Measurements from ENCODE around the gene TMEM218. TPM values are rescaled to one million over a fixed set of nuclear protein-coding genes. Genes with fewer than 3 reads are reported as not detected.

The TMEM218 gene
- total and polyA plus RNA-seq, 2 experiments from 2014 or later: 30.1 to 44.9 TPM

GRCh38 chr11:125075900-125076317 lies 35.5 kb downstream of the TMEM218 start:
- Histone ChIP-seq H3K27me3 (replicated peaks; ENCODE audit: insufficient read depth) (no peaks in the 10 kb centered on the region), H4K20me1 (ENCODE audit: insufficient read depth) (no peaks in the 10 kb centered on the region), H3K4me1 (ENCODE audit: insufficient read depth) (peaks cover 11% of the 10 kb centered on the region), H2AFZ (no peak overlapping the region), H3K9me2 (ENCODE audit: insufficient read depth) (no peaks in the 10 kb centered on the region), H3K79me2 (ENCODE audit: insufficient read depth) (no peaks in the 10 kb centered on the region), H3K9me3 (ENCODE audit: low read depth) (no peaks in the 10 kb centered on the region), H3K9ac (no peak overlapping the region; the same call in 1 of the 2 replicates), H3K36me3 (ENCODE audit: low read depth) (no peaks in the 10 kb centered on the region), H3F3A (ENCODE audit: insufficient read depth) (no peaks in the 10 kb centered on the region), H3K4me2 (ENCODE audit: unreplicated experiment) (no peak overlapping the region), H3K4me3 (no peak overlapping the region), H3K27ac (no peak overlapping the region)
- TF ChIP-seq EZH2 (IDR thresholded peaks at IDR 0.05; ENCODE audit: insufficient read depth, poor library complexity, severe bottlenecking) (no peak), EZH2phosphoT487 (IDR thresholded peaks at IDR 0.05; ENCODE audit: insufficient read depth, low read depth) (no peak)
- DNase-seq: peak; percentile 72
- in situ Hi-C loops (cut with MboI): no loop called here
- WGBS, 2 experiments (ENCODE audit: low coverage in 1 of 2, low lambda C conversion rate in 2 of 2, missing lambda C conversion rate in 2 of 2): 55 to 63% methylated on average over 10 to 11 of the region's 11 CpGs

- in situ Hi-C loops (cut with MboI): no loop called here
These were observed 36.2 kb downstream of the TMEM218 start for GRCh38 chr11:125075242-125075625.

GRCh38 chr11:125074511-125075241 lies 36.8 kb downstream of the TMEM218 start:
- WGBS, 2 experiments (ENCODE audit: low coverage in 1 of 2, low lambda C conversion rate in 2 of 2, missing lambda C conversion rate in 2 of 2): 98% methylated on average over 10 to 11 of the region's 11 CpGs
- Histone ChIP-seq H3F3A (ENCODE audit: insufficient read depth) (no peaks in the 10 kb centered on the region), H3K27me3 (replicated peaks; ENCODE audit: insufficient read depth) (no peaks in the 10 kb centered on the region), H2AFZ (no peak overlapping the region), H3K79me2 (ENCODE audit: insufficient read depth) (no peaks in the 10 kb centered on the region), H3K4me1 (ENCODE audit: insufficient read depth) (peaks cover 23% of the 10 kb centered on the region), H3K27ac (no peak overlapping the region), H3K9me2 (ENCODE audit: insufficient read depth) (no peaks in the 10 kb centered on the region), H3K9me3 (ENCODE audit: low read depth) (no peaks in the 10 kb centered on the region), H3K4me2 (ENCODE audit: unreplicated experiment) (no peak overlapping the region), H4K20me1 (ENCODE audit: insufficient read depth) (no peaks in the 10 kb centered on the region), H3K36me3 (ENCODE audit: low read depth) (no peaks in the 10 kb centered on the region), H3K4me3 (no peak overlapping the region), H3K9ac (no peak overlapping the region)
- no peak for DNase-seq
- in situ Hi-C loops (cut with MboI): no loop called here
- no peak for TF ChIP-seq EZH2phosphoT487 (IDR thresholded peaks at IDR 0.05; ENCODE audit: insufficient read depth, low read depth)
- TF ChIP-seq EZH2 (IDR thresholded peaks at IDR 0.05; ENCODE audit: insufficient read depth, poor library complexity, severe bottlenecking): no peak

More at GRCh38 chr11:125075242-125075625, 36.2 kb downstream of the TMEM218 start:
- H3K36me3 ChIP-seq (ENCODE audit: low read depth): no peaks in the 10 kb centered on the region
- no peaks in the 10 kb centered on the region for H3K79me2 ChIP-seq (ENCODE audit: insufficient read depth)
- H3F3A ChIP-seq (ENCODE audit: insufficient read depth): no peaks in the 10 kb centered on the region
- no peak overlapping the region for H3K4me3 ChIP-seq
- peaks cover 17% of the 10 kb centered on the region for H3K4me1 ChIP-seq (ENCODE audit: insufficient read depth)
- 88 to 96% methylated on average over 7 of the region's 7 CpGs for WGBS, 2 experiments (ENCODE audit: low coverage in 1 of 2, low lambda C conversion rate in 2 of 2, missing lambda C conversion rate in 2 of 2)
- H3K9ac ChIP-seq: no peak overlapping the region; the same call in 1 of the 2 replicates
- no peaks in the 10 kb centered on the region for H3K9me3 ChIP-seq (ENCODE audit: low read depth)
- no peaks in the 10 kb centered on the region for H4K20me1 ChIP-seq (ENCODE audit: insufficient read depth)
- no peak overlapping the region for H2AFZ ChIP-seq
- H3K27me3 ChIP-seq (replicated peaks; ENCODE audit: insufficient read depth): no peaks in the 10 kb centered on the region
- no peak overlapping the region for H3K27ac ChIP-seq
- no peaks in the 10 kb centered on the region for H3K9me2 ChIP-seq (ENCODE audit: insufficient read depth)
- H3K4me2 ChIP-seq (ENCODE audit: unreplicated experiment): no peak overlapping the region
- TF ChIP-seq EZH2 (IDR thresholded peaks at IDR 0.05; ENCODE audit: insufficient read depth, poor library complexity, severe bottlenecking): no peak
- no peak for TF ChIP-seq EZH2phosphoT487 (IDR thresholded peaks at IDR 0.05; ENCODE audit: insufficient read depth, low read depth)
- no peak for DNase-seq

GRCh38 chr11:125073616-125074483 lies 37.6 kb downstream of the TMEM218 start:
- in situ Hi-C loops (cut with MboI): no loop called here

More at GRCh38 chr11:125073616-125074483, 37.6 kb downstream of the TMEM218 start:
- Histone ChIP-seq H3K79me2 (ENCODE audit: insufficient read depth) (no peaks in the 10 kb centered on the region), H2AFZ (no peak overlapping the region), H3K4me3 (no peak overlapping the region), H3K27ac (no peak overlapping the region), H3K4me1 (ENCODE audit: insufficient read depth) (peaks cover 24% of the 10 kb centered on the region), H3K27me3 (replicated peaks; ENCODE audit: insufficient read depth) (no peaks in the 10 kb centered on the region), H3F3A (ENCODE audit: insufficient read depth) (no peaks in the 10 kb centered on the region), H4K20me1 (ENCODE audit: insufficient read depth) (no peaks in the 10 kb centered on the region), H3K36me3 (ENCODE audit: low read depth) (no peaks in the 10 kb centered on the region), H3K4me2 (ENCODE audit: unreplicated experiment) (no peak overlapping the region), H3K9me3 (ENCODE audit: low read depth) (no peaks in the 10 kb centered on the region), H3K9ac (no peak overlapping the region), H3K9me2 (ENCODE audit: insufficient read depth) (no peaks in the 10 kb centered on the region)
- TF ChIP-seq EZH2 (IDR thresholded peaks at IDR 0.05; ENCODE audit: insufficient read depth, poor library complexity, severe bottlenecking): no peak
- no peak for DNase-seq
- WGBS, 2 experiments (ENCODE audit: low coverage in 1 of 2, low lambda C conversion rate in 2 of 2, missing lambda C conversion rate in 2 of 2): 86 to 88% methylated on average over 19 of the region's 19 CpGs

All from GM23248 (cell line).